K562 (cell line): ENCODE data around the gene OR2A12.

Experiments used
- EP300 ChIP-seq: IDR thresholded peaks from 2 replicates; pipeline ENCODE4 v1.6.1; 2012; ENCODE audit warnings: low read length, improper control_type of control experiment
- KDM4B ChIP-seq, 2 experiments: fragments of 450-650 bp in 1 of 2; sonication (generic) in 1 of 2; IDR thresholded peaks; 2 replicates each; pipeline ENCODE4 v1.6.1; 2016 to 2017; ENCODE audit warnings: borderline replicate concordance in 2 of 2, antibody characterized with exemption in 1 of 2, low read depth in 1 of 2, mild to moderate bottlenecking in 1 of 2
- MAFF ChIP-seq: IDR thresholded peaks from 2 replicates; pipeline ENCODE4 v1.6.1; 2012; ENCODE audit warnings: low read length, improper control_type of control experiment
- ZBTB7A ChIP-seq: IDR thresholded peaks from 2 replicates; pipeline ENCODE4 v1.6.1; 2011; ENCODE audit warnings: low read depth, mild to moderate bottlenecking, low read length, moderate library complexity, borderline replicate concordance; ENCODE audit not compliant: control insufficient read depth

- TF ChIP-seq KDM4B (IDR thresholded peaks at IDR 0.05; ENCODE audit: borderline replicate concordance in 2 of 2, low read depth in 1 of 2) (no peak), EP300 (no peak), ZBTB7A (no peak), MAFF (no peak)
Measured at GRCh38 chr7:144069953-144070352, 16.1 kb upstream of the OR2A12 start.
